SH-SY5Y (cell line): ENCODE measurements around the gene ARIH1.

Experiments
- GATA2 ChIP-seq: IDR thresholded peaks from 2 replicates; pipeline ENCODE4 v1.6.1; 2011; ENCODE audit warnings: mild to moderate bottlenecking, low read depth, low read length
- GATA3 ChIP-seq: IDR thresholded peaks from 2 replicates; pipeline ENCODE4 v1.6.1; 2011; ENCODE audit warnings: low read depth, mild to moderate bottlenecking, low read length, moderate library complexity

DNA sequence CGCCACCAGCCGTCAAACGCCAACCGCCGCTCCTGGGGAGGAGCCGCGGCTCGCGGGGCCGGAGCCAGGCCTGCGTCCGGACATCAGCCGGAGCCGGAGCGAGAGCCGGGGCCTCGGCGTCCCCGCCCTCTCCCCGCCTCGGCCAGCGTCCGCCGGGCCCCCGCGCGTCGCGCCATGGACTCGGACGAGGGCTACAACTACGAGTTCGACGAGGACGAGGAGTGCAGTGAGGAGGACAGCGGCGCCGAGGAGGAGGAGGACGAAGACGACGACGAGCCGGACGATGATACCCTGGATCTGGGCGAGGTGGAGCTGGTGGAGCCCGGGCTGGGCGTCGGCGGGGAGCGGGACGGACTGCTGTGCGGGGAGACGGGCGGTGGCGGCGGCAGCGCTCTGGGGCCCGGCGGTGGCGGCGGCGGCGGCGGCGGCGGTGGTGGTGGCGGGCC, 359 bp downstream of the ARIH1 start:
- no peak for TF ChIP-seq GATA3
- no peak for TF ChIP-seq GATA2
